GM18873 (cell line): ENCODE measurements around the gene DIP2C.

Experiments used
- ATAC-seq: cut with Tn5 transposase; IDR thresholded peaks from one replicate; pipeline ENCODE4 v1.9.1; 2021; ENCODE audit warnings: mild to moderate bottlenecking, moderate library complexity, moderate number of reproducible peaks; ENCODE audit not compliant: unreplicated experiment, low FRiP score

DIP2C gene, protein sequence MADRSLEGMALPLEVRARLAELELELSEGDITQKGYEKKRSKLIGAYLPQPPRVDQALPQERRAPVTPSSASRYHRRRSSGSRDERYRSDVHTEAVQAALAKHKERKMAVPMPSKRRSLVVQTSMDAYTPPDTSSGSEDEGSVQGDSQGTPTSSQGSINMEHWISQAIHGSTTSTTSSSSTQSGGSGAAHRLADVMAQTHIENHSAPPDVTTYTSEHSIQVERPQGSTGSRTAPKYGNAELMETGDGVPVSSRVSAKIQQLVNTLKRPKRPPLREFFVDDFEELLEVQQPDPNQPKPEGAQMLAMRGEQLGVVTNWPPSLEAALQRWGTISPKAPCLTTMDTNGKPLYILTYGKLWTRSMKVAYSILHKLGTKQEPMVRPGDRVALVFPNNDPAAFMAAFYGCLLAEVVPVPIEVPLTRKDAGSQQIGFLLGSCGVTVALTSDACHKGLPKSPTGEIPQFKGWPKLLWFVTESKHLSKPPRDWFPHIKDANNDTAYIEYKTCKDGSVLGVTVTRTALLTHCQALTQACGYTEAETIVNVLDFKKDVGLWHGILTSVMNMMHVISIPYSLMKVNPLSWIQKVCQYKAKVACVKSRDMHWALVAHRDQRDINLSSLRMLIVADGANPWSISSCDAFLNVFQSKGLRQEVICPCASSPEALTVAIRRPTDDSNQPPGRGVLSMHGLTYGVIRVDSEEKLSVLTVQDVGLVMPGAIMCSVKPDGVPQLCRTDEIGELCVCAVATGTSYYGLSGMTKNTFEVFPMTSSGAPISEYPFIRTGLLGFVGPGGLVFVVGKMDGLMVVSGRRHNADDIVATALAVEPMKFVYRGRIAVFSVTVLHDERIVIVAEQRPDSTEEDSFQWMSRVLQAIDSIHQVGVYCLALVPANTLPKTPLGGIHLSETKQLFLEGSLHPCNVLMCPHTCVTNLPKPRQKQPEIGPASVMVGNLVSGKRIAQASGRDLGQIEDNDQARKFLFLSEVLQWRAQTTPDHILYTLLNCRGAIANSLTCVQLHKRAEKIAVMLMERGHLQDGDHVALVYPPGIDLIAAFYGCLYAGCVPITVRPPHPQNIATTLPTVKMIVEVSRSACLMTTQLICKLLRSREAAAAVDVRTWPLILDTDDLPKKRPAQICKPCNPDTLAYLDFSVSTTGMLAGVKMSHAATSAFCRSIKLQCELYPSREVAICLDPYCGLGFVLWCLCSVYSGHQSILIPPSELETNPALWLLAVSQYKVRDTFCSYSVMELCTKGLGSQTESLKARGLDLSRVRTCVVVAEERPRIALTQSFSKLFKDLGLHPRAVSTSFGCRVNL (N-terminal part only)

DNA sequence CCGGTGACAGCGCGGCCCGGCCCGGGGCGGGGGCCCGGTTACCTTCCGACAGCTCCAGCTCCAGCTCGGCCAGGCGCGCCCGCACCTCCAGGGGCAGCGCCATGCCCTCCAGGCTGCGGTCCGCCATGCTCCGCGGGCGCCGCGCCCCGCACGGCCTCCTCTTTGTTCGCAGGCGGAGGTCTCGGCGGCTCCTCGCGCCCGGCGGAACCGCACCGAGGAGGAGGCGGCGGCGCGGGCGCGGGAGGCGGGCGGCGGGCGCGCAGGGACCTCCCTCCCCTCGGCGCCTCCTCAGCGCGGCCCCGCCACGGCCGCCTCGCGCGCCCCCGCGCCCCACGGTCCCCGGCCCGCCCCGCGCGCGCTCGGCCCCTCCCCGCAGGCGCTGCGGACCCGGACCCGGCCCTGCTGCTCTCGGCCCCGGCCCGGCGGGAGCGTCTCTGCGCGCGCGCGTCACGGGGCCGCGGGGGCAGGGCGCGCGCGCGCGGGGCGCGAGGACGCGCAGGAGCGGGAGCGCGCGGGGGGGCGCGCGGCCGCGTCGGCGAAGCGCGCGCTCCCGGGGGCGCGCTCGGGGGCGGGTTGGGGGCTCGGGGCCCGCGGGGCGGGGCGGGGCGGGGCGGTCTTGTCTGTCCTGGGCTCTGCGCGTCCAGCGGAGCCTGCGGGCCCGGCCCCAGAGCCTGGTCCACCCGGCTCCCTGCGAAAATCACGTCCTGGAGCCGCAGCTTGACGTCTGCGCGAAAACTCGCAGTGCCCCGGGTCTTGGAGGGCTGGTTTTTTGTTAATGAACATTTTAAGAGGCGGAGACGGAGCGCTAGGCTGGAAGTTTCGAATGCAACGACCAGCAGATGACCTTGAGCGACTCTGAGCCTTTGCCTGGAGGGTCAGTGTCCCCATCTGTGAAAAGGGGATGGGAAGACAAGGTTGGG is at the start of gene DIP2C:
DIP2C (minus strand) TSS at position 217 of the 920 bp plus-strand sequence; CDS start at position 127, 90 bp downstream.
- ATAC-seq: no peak

DNA sequence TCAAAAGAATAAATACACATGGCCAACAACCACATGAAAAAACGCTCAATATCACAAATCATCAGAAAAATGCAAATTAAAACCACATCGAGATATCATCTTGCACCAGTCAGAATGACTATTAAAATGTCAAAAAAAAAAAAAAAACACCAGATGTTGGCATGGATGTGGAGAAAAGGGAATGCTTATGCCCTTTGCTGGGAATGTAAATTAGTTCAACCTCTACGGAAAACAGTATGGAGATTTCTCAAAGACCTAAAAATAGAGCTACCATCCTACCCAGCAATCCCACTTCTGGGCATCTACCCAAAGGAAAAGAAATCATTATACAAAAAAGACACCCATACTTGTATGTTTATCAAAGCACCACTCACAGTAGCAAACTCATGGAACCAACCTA is 45.0 kb upstream of the DIP2C start:
- ATAC-seq: no peak

DNA sequence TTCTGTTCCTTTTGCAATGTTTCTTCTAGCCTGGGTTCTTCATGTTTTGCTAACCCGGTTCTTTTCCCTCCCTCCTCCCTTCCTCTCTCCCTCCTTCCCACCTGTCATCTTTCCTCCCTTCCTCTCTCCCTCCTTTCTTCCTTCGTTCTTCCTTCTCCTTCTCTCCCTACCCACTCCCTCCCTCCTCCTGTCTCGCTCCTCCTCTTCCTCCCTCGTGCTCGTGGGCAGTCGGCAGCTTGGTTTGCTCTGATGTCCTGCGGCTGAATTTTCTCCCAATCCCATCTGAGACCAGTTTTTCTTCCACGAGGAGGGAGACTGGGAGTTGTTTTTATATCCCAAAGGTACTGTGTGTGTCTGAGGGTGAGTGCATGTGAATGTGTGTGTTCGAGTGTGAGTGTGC is 43.6 kb upstream of the DIP2C start:
- no peak for ATAC-seq

DNA sequence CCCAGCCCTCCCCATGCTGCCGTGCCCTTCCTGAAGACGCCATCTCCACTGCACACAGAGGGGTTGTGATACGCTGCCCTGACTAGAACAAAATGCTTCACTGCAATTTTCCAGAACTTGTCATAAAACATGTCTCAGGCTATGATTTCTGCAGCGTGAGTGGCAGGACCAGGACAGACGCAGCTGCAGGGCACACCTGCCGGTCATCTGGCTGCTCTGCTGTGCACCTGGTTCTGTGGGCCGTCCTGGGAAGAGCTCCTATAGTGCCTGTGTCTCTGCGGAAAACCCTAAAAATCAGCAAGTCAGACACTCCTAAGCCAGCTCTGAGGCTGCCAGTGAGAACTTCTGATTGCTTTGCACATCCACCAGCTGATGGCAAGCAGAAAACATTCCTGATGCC is 39.7 kb upstream of the DIP2C start:
- ATAC-seq: no peak

DNA sequence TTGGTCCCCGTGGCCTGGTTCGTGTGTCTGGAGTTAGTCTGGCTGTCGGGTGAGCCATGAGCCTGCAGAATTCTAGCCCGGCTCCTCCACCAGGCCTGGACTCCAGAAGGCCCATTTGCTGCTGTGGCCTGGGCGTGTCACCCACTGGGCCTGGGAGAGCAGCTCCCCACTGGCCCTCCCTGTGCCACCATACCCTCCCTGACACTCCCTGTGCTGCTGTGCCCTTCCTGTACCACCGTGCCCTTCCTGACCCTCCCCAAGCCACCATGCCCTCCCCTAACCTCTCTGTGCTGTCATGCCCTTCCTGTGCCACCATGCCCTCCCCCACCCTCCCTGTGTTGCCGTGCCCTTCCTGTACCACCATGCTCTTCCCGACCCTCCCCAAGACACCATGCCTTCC is 39.1 kb upstream of the DIP2C start:
- no peak for ATAC-seq

DNA sequence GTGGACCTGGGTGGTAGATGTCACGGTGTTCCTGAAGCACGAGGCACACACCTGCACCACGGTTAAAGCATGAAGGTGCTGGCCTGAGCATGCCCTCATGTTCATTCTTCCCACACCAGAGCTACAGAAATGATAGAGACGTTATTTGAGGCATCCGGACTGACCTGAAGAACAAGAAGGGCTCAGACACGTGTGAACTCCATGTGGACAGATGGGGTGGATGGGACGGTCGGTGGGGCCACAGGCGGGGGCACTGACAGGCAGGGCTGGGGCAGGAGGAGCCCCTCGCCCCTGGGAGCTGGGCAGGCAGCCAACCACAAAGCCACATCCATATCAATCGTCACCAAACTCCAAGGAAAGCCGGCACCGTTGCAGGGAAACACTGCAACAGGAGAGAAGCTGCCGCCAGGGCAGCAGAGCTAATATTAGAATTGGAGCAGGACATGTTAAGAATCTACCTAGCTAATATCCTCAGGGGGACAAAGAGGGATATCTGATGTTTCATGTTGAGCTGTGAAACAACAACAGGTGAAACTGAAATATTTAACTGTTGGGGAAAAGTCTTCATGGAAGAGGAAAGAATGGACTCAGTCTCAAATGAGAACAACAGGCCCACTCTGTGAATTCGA is 37.8 kb upstream of the DIP2C start:
- no peak for ATAC-seq

DNA sequence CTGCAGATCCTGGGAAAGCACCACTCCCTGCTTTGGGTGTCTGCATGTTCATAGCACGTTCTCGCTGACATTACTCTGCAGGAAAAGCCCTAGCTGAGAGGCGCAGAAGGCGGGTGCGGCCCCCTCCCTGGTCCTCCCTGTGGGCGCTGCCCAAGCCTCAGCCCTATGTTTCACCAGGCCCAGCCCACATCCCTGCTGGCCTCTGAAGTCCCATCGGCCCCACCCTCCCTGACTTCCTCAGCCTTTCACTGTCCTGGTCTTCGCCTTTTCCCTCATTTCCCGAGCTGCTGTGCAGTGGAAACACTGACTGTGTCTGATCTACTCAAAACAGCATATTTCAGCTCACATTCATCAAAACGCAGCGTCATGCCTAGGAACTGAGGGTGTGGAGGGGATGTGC is 36.3 kb upstream of the DIP2C start:
- no peak for ATAC-seq

DNA sequence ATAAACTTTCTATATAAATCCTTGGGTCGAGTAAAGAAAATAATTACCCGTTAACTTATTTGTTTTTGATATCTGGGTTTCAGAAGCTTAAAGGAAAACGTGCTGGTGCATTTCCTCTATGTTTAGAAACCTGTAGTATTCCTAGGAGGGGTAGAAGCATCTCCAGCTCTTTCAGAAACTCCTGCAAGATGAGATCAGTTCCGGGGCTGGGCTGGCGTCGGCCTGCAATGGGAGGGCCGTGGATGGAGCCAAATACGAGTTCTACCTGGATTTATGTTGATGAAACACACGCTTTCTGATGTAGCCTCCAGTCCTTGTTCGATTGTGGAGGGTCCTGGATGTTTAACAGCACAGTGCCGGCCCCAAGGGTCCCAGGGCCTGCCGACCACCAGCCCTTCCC is 35.8 kb upstream of the DIP2C start:
- ATAC-seq: no peak

DNA sequence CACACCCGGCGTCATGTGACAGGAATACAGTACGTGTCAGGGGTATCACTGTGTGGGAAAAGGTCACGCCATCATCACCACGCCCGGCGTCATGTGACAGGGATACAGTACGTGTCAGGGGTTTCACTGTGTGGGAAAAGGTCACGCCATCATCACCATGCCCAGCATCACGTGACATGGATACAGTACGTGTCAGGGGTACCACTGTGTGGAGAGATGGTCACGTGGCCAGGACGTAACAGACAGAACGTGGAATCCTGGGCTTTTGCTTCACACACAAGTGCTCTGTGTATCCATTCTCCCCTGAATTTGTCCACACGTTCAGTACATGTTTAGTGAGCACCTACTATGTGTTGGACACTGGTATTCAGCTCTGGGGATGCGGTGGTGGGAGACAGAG is 34.5 kb upstream of the DIP2C start:
- ATAC-seq: no peak

DNA sequence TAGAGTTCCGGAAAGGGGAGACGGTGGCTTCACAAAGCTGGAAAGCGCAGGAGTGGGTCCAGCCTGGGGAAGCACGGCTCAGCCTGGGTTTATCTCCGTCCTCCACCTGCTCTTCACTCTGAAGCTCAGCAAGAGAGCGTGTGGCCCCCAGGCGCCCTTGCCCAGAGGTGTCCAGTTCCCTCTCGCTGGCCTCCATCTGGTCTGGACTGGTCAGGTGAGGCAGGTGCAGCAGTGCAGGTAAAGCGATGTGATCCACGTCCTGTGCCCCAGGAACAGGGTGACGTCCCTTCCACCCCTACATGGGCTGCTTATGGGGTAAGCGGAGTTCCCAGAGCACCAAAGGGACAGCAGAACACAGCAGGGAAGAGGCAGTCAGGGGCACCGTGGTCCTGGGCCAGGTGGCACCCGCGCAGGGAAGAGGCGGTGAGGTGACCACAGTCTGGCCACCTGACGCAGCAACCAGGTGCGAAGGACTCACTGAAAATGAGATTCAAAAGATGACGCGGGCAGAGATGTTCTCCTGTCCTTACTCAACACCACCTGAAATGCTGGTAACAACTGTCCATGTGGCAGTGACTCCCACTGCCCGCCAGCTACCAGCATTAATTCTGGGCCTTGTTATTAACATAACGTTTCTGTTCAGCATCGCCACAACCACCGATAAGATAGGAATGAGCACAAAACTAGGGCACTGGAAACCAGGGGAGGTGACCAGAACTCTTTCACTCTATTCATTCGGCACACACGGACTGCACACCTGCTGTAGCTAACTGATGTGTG is 33.0 kb upstream of the DIP2C start:
- no peak for ATAC-seq

DNA sequence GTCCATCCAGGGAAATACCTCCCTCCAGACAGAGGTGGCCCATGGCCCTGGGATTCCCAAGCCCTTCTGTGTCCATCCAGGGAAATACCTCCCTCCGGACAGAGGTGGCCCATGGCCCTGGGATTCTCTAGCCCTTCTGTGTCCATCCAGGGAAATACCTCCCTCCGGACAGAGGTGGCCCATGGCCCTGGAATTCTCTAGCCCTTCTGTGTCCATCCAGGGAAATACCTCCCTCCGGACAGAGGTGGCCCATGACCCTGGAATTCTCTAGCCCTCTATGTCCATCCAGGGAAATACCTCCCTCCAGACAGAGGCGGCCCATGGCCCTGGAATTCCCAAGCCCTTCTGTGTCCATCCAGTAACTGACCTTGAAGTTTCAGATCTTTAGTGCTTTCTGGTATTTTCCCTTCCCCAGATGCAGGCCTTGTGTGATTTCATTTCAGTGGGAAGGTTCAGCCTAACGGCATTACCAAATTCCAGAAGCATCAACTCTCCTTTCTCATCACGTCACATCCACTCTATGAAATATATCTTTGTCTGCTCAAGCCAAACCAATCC is 28.8 kb upstream of the DIP2C start:
- ATAC-seq: no peak

DNA sequence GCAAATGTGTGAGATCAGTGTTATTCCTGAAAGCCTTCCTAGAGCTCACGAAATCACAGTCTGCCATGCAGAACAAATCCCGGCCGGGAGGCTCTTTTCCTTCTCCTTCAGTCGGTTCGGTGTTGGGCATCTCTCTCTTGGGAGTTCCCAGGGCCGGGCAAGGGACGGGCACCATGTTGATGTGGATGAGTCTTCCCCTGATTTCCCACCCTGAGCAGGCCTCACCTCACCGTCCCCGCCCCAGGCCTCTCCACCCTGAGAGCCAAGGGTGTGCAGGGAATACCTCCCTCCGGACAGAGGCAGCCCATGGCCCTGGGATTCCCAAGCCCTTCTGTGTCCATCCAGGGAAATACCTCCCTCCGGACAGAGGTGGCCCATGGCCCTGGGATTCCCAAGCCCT is 28.0 kb upstream of the DIP2C start:
- ATAC-seq: no peak

DNA sequence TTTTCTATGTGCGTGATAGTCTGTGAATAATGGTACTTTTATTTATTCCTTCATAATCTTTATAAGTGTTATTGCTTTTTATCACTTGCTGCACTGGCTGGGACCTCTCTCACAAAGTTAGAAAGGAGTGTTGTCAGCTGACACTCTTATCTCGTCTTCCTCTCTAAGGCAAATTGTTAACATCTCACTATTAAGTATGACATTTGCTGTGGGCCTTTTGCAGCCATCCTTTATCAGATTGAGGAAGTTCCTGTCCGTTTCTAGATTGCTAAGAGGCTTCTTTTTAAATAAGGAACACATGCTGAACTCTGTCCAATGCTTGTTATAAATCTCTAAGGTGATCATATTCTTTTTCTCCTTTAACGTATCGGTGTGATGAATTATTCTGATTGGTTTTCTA is 27.4 kb upstream of the DIP2C start:
- ATAC-seq: no peak

DNA sequence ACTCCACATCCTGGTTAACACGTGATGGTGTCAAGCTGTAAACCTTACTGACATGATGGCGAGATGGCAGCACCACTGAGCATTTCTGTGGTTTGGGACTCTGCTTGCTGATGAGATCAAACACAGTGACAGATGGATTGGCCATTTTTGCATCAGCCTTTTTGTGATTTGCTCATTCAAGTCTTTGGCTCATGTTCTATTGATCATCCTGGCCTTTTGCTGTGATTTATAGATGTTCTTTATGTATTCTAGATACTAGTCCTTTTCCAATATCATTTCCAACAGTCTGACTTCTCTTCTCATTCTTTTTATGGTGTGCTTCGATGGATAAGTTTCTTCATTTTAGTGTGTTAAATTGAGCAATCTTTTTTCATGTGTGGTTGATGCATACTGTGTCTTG is 24.7 kb upstream of the DIP2C start:
- ATAC-seq: no peak

DNA sequence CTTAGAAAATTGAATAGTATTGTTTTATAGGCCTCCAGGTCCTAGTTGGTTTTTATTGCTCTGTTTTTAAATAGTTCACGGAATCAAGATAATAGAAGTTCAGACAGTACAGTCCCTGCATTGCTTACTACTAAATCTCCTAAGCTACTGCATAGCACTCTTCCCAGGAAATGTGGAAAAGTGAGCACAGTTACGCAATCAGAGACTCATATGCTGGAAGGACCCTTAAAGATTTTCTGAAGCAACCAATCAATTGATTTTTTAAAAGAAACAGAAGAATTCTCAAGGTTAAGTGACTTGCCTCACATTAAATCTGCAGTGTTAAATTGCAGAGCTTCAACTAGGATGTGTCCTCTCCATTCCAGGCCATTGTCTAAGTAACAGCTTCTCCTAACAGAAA is 23.1 kb upstream of the DIP2C start:
- no peak for ATAC-seq

DNA sequence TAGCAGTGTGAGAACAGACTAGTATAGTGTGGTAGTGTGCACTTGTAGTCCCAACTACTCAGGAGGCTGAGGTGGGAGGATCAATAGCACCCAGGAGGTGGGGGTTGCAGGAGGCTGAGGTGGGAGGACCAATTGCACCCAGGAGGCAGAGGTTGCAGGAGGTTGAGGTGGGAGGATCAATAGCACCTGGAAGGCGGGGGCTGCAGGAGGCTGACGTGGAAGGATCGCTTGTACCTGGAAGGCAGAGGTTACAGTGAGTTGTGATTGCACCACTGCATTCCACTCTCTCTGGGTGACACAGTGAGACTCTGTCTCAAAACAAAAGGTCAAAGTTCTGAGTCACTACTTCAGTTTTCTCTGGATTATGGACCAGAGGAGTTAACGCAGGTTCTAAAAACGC is 22.6 kb upstream of the DIP2C start:
- no peak for ATAC-seq

DNA sequence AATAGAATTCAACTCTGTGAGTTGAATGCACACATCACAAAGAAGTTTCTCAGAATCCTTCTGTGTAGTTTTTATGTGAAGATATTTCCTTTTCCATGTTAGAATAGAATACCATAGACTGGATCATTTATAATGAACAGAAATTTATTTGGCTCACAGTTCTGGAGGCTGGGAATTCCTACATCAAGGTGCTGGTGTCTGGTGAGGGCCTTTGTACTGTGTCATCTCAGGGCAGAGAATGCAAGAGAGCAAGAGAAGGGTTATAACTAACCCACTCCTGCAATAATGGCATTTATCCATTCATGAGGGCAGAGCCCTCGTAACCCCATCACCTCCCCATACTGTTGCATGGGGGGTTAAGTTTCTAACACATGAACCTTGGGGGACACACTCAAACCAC is 18.4 kb upstream of the DIP2C start:
- no peak for ATAC-seq

DNA sequence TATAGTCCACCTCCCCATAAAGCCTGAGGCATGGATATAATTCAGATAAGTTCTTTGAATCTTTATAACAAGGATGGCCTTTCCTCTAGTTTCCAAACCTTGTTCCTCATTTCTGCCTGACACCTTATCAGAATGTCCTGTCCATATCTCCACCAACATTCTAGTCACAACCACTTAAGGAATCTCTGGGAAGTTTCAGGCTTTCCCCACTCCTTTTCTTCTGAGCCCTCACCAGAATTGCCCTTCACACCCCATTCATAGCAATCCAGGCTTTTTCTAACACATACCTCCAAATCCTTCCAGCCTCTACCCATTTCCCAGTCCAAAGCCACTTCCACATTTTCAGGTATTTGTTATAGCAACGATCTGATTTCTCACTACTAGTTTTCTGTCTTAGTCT is 18.0 kb upstream of the DIP2C start:
- no peak for ATAC-seq
